NCI-H1417 (cell line): Measurements from ENCODE around the gene TP53I13.
A peak's percentile ranks its signal among the peaks of the same experiment; 100 is the strongest.

Experiments
- DNase-seq, 3 experiments: peaks; one replicate each; lab custom pipeline; 2025; lab: John Stamatoyannopoulos, UW

The TP53I13 gene

DNA sequence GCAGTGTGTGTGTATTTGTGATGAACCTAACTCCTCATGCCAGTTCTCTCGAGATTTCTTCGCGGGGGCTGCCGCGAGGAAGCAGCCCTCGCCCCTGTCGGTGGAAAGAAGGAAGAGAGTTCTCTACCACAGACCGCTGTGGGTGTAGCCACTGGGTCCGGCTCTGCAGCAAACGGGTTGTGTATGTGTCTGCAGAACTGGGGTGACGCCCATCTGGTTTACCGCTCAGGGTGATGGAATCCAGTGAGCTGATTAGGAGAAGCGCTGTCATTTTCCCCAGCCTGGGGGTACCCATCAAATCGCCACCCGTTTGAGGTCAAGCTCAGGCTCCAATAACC, 46.5 kb downstream of the TP53I13 start:
- DNase-seq = no peak

DNA sequence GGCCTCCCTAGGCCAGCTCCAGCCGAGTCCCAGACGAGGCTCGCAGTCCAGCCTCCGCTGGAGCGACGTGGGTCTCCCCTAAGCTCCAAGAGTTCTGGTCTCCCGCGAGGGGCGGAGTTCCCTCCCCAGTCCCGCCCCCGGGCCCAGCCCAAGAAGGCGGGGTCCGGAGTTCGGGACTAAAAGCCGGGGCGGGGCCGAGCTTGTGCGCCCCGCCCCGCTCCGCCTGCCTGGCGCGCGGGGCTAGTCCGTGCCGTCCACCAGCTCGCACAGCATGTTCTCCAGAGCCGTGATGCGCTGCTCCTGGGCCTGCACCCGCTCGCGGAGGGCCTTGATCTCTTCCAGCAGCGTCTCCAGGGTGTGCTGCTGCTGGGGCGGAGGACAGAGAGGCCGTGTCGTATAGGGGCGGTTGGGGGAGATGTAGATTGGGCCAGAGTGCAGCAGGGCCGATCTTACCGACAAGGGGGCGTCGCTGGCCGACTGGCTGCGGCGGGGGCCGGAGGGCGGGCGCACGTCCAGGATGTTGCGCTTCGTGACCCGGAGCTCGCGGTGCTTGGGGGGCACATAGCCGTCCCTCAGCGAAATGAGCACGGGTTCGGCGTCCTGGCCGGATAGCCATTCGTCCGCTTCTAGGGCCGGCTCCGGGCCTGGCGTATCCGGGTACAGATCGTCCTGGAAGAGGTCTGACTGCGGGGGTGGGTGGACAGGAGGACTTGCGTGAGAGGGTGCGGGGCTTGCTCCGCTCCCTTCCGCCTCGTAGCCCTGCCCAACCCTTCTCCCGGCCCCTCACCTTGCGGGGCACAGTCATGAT, 47.2 kb downstream of the TP53I13 start:
- peak in 1 of 3 experiments; percentile 87 for DNase-seq

DNA sequence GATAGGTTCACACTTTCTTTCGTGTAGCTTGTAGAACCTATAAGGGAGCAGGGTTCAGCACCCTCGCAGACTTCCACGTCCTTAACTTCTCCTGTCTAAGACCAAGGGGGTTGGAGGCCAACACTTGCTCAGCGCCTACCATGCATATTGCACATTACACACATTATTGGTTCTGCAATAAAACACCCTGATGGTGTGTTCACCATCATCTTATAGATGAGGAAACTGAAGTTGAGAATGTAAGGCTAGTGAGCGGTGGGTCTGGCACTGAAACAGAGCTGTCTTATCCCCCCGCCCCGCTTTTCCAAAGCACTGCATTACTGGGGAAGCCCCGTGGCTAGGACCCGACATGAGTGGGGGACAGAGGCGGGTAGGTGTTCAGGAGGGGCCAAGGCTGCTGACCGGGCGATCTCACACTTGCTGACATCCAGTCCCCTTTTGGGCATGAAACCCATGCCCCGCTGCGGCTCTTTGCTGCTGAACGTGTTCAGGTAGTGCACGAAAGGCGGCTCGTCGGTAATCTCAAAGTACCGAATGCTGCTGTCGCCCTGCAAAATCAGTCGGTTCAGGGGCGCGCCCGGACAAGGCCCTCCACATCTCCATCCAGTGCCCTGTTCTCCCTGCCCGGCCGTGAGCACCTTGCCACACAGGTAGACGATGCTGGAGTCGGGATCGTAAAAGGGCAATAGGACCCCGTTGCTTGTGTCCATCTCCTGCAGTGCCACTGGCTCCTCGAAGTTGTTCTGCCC, 48.0 kb downstream of the TP53I13 start:
- DNase-seq = no peak

DNA sequence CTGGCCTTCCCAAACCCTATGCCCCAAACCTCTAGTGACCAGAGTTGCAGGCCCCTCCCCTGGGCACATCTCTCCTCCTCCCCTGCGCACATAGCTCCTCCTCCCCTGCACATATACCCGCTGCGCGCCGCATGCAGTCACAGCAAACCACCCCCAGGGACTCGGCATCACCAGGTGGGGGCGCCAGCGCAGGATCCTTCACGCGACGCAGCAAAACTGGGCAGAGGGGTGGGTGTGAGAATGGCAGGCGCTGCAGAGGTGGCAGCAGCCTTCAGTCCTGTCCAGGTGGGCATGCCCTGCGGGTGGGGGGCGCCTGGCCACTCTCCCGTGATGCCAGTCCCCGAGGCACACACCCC, 48.6 kb downstream of the TP53I13 start:
- DNase-seq = peak; percentile 76 to 88 (median 81)

DNA sequence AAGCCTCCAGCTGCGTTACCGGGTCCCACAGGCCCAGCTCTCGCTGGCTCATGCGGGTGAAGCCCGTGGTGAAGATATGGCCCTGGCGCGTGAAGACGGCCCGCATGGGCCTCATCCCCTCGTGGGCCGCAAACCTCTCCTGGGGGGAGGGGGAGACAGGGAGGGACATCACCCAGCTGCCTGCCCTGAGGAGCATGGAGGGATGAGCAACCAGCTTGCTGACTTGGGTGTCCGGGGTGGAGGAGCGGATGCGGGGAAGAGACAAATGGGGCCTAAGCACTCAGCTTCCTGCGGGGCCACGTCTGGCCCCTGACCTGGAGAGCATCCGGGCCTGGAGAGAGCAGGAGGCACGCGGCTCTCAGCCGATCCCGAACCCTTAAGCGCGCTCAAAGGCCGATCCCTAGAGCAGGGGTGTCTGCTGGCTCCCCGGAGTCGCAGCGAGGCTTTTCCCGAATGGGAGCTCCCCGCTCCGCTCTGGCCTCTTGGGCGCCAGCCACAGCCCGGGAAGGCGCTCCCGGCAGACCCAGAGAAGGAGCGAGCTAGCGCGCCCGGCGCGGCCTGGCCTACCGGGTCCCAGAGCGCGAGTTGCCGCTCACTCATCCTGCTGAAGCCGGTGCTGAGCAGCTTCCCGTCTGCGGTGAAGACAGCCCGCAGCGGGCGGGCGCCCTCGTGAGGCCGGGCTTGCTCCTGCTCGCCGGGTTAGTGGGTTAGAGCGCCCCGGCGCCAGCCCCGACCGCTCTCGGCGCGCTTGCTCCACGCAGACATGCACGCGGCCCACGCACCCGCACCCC, 49.2 kb downstream of the TP53I13 start:
- DNase-seq = peak; percentile 70 to 79 (median 76)

DNA sequence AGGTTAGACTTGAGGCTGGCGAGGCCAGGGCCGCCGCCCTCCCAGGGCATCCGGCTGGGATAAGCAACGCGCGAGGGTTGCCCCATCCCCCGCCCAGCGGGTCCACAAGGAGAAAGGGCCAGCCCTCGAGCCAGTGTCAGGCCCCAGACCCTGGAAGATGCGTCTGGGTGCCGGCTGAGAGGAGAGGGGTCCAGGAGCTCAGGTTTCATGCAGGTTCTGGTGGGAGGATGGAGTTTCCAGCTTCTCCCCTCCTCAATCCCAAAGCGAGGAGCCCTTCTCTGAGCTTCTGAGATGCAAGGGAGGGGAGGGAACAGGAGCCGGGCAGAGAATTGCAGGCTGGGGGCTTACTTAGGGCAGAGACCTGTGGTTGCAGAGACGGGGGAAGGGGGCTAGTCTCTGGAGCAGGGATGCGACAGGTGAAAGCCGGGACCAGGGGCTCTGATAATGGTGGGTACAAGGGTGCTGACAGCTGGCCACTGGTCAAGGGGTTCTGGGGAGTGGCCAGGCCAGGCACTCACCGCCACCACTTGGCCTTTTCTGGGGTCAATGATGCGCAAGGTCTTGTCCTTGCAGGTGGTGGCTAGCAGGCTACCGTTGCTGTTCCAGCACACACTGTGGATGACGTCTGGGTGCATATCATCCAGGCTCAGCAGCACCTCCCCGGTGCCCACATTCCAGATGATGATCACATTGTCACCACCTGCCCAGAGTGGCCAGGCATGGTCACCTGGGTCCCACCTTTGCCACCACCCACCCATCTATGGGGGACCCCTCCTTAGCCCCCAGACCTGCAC, 50.0 kb downstream of the TP53I13 start:
- no peak for DNase-seq

DNA sequence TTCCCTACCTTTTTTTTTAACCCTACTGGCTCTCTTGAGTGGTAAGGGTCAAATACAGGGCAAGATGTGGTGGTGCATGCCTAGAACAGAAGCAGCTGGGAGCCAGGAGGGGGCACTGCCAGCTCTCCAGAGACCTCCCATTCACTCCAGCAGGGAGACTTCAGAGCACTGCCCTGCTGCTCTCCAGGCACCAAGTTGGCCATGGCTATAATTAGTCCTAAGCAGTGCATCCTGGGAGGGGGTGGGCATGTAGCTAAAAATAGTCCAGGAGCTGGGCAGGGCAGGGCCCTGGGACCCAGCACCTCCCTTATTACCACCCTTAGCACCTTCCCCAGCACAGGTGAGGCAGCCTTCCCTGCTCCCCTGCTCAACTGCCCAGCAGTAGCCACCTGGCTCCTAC, 50.8 kb downstream of the TP53I13 start:
- peak in 1 of 3 experiments; percentile 29 for DNase-seq

DNA sequence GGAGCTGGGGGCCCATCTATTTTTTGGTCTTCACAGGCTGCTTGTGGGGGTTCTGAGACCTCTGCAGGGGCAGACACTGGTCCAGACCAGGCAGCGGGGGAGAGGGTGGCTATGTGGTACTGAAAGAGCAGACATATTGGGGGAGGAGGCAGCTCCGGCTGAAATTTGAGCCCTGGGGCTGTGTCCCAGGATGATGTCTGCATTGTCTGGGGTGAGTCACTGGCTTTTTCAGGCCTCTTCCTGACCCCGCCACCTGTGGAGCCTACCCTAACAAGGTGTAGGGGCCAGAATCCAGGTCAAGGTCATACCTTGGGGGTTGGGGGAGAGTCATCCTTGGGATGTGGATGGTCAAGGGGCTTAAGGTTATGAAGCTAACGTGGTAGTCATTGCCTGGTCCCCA, 51.8 kb downstream of the TP53I13 start:
- no peak for DNase-seq

DNA sequence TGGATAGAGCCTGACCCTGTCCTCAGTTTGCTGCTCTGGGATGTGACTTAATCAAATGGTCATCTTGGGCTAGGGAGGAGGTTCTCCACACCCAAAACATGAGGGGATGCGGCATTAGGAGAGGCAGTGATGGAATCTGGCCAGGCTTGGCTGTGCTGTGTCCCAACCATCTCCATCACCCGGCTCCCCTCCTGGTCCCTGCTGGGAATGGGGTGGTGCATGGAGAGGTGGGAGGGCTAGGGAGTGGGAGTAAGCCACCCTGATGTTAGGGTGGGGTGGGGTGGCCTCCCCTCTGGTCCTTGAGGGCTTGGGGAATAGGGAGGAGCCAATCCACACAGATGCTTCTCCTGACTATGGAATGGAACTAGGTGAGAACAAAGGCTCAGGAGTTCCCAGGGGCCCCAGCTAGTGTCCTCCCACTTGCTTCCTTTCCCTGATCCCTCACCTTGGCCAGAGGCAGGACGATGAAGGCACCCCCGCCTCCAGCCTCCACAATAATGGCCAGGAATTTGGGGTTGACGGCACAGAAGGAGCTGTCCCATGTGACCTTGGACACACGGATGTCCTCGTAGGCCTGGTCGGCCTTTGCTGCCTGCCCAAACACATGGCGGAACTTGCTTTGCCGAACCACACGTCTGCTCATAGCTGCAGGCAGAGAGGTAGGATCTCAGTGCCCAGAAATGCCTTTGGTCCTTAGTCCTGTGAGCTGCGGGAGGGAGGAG, 52.4 kb downstream of the TP53I13 start:
- DNase-seq = no peak

DNA sequence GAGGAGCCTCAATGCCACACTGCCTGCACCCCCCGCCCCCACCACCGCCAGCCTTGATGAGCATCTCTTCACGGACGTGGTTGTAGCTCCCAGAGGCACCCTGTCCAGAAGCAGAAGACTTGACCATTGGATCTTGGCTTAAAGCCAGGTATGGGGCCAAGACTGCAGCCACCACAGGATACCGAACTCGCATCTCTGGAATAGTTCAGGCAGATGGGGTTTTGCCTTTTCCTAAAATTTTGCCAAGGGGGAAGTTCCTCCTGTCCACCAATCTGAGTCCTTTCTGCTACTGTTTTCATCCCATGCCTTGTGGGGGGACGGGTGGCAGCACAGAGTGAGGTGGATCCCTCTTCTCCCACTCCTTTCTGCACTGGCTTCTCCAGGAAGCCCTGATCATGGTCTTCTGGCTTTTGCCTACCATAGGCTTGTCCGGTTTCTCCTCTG, 53.3 kb downstream of the TP53I13 start:
- no peak for DNase-seq
